Parathyroid adenoma (tissue), 2 donors: Measurements from ENCODE around the gene PMVK.

Experiments used
- H2AFZ ChIP-seq: fragments of 300-600 bp; sonication (generic); one replicate; pipeline ENCODE4 v1.7.0; 2017; ENCODE audit warnings: antibody characterized with exemption, mild to moderate bottlenecking
- H3K27ac ChIP-seq: fragments of 300-600 bp; sonication (generic); one replicate; pipeline ENCODE4 v1.7.0; 2017
- H3K27me3 ChIP-seq: fragments of 300-600 bp; sonication (generic); one replicate; pipeline ENCODE4 v1.7.0; 2017; ENCODE audit warnings: low read length; ENCODE audit not compliant: control insufficient read depth, insufficient read depth
- H3K36me3 ChIP-seq: fragments of 300-600 bp; sonication (generic); one replicate; pipeline ENCODE4 v1.7.0; 2017; ENCODE audit warnings: low read length; ENCODE audit not compliant: control insufficient read depth, insufficient read depth
- H3K4me1 ChIP-seq: fragments of 300-600 bp; sonication (generic); one replicate; pipeline ENCODE4 v1.7.0; 2017; ENCODE audit warnings: control low read depth
- H3K4me2 ChIP-seq: fragments of 300-600 bp; sonication (generic); one replicate; pipeline ENCODE4 v1.7.0; 2017; ENCODE audit warnings: low read length
- H3K4me3 ChIP-seq: fragments of 300-600 bp; sonication (generic); one replicate; pipeline ENCODE4 v1.7.0; 2017; ENCODE audit warnings: low read depth, low read length
- H3K79me2 ChIP-seq: fragments of 300-600 bp; sonication (generic); one replicate; pipeline ENCODE4 v1.7.0; 2017; ENCODE audit warnings: control low read depth
- H3K9ac ChIP-seq: fragments of 300-600 bp; sonication (generic); one replicate; pipeline ENCODE4 v1.7.0; 2017; ENCODE audit warnings: mild to moderate bottlenecking
- H3K9me3 ChIP-seq: fragments of 300-600 bp; sonication (generic); one replicate; pipeline ENCODE4 v1.7.0; 2017; ENCODE audit warnings: low read length; ENCODE audit not compliant: control insufficient read depth
- TF ChIP-seq, protein P1 (sequence below): fragments of 300-600 bp; sonication (generic); IDR thresholded peaks from one replicate; pipeline ENCODE4 v1.7.0; 2017; ENCODE audit warnings: antibody characterized with exemption, mild to moderate bottlenecking
- donor health status: primary hyperparathyroidism.

Gene PMVK

DNA sequence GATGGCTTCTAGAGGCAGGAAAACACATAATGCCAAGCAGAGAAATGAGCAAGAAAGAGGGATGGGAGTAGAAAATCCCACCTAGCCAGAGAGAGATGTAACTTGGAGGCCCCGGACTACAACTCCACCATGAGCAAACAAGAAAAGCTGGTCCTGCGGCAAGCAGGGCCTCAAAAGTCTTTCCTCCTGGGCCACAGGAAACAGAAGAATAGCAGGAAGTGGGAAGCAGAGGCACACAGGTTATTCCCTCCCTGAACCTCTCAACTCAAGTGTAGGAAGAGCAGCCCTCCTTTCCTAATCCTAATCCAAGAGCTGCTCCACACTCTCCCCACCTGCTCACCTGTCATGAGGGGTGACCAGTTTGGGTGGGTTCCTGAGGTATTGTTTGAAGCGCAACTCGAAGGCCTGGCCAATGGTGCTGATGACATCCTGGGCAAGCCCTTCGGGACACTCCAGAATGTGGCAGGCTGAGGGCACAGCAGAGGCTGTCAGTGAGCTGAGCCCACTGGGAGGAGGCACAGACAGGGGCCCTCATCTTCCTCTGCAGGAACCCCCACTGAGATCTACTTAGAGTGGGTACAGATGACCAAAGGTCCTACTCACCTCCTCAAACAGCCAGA is 30.9 kb upstream of the PMVK start:
- H3K36me3 ChIP-seq = no peaks in the 10 kb centered on the region
- TF ChIP-seq, protein P1, sequence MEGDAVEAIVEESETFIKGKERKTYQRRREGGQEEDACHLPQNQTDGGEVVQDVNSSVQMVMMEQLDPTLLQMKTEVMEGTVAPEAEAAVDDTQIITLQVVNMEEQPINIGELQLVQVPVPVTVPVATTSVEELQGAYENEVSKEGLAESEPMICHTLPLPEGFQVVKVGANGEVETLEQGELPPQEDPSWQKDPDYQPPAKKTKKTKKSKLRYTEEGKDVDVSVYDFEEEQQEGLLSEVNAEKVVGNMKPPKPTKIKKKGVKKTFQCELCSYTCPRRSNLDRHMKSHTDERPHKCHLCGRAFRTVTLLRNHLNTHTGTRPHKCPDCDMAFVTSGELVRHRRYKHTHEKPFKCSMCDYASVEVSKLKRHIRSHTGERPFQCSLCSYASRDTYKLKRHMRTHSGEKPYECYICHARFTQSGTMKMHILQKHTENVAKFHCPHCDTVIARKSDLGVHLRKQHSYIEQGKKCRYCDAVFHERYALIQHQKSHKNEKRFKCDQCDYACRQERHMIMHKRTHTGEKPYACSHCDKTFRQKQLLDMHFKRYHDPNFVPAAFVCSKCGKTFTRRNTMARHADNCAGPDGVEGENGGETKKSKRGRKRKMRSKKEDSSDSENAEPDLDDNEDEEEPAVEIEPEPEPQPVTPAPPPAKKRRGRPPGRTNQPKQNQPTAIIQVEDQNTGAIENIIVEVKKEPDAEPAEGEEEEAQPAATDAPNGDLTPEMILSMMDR = no peak
- H3K4me3 ChIP-seq = no peak overlapping the region

GRCh38 chr1:154966111-154966510 is 29.6 kb upstream of the PMVK start:
- Histone ChIP-seq H3K27me3 (no peaks in the 10 kb centered on the region), H3K9ac (no peak overlapping the region), H3K27ac (no peak overlapping the region), H3K4me2 (no peak overlapping the region), H2AFZ (no peak overlapping the region), H3K79me2 (no peaks in the 10 kb centered on the region), H3K4me1 (peaks cover under 1% of the 10 kb centered on the region), H3K36me3 (no peaks in the 10 kb centered on the region), H3K9me3 (no peaks in the 10 kb centered on the region), H3K4me3 (no peak overlapping the region)
- TF ChIP-seq, protein P1 = no peak

More for the DNA sequence above, 30.9 kb upstream of the PMVK start:
- Histone ChIP-seq H3K4me1 (peaks cover 7% of the 10 kb centered on the region), H3K9me3 (no peaks in the 10 kb centered on the region), H3K9ac (no peak overlapping the region), H3K27ac (peak overlapping the region; percentile 11), H3K27me3 (no peaks in the 10 kb centered on the region), H3K79me2 (no peaks in the 10 kb centered on the region), H3K4me2 (no peak overlapping the region), H2AFZ (no peak overlapping the region)

GRCh38 chr1:154964359-154964758 is 27.8 kb upstream of the PMVK start:
- Histone ChIP-seq H3K79me2 (no peaks in the 10 kb centered on the region), H3K36me3 (no peaks in the 10 kb centered on the region), H2AFZ (no peak overlapping the region), H3K9me3 (no peaks in the 10 kb centered on the region), H3K27me3 (no peaks in the 10 kb centered on the region), H3K27ac (no peak overlapping the region), H3K9ac (no peak overlapping the region), H3K4me2 (no peak overlapping the region), H3K4me1 (peaks cover 4% of the 10 kb centered on the region), H3K4me3 (no peak overlapping the region)
- TF ChIP-seq, protein P1 = no peak

DNA sequence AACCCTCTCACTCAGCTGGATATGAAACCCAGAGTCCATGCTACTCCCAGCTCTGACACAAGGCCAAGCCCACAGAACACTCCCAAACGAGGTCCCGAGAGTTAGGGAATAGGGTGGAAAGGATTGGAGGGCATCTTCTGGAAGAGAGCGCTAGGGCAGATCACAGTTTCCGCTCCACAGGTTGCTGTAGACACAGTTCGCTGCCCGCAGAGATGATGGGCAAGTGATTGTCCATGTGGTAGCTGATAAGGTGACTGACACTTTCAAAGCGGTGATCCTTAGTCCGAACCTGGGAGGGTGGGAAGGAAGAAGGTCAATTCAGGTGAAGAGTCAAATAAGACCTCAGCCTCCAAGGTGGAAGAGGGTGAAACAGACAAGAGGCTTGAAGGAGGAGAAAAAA is 27.1 kb upstream of the PMVK start:
- Histone ChIP-seq H3K36me3 (no peaks in the 10 kb centered on the region), H3K4me3 (no peak overlapping the region), H3K9me3 (no peaks in the 10 kb centered on the region), H2AFZ (no peak overlapping the region), H3K27ac (no peak overlapping the region), H3K27me3 (no peaks in the 10 kb centered on the region), H3K4me2 (peak overlapping the region; percentile 25), H3K9ac (no peak overlapping the region), H3K4me1 (peaks cover 8% of the 10 kb centered on the region), H3K79me2 (no peaks in the 10 kb centered on the region)
- TF ChIP-seq, protein P1 = no peak

GRCh38 chr1:154962795-154963330 is 26.3 kb upstream of the PMVK start:
- TF ChIP-seq, protein P1 = no peak
- no peaks in the 10 kb centered on the region for H3K79me2 ChIP-seq
- H3K27me3 ChIP-seq = no peaks in the 10 kb centered on the region
- H3K36me3 ChIP-seq = no peaks in the 10 kb centered on the region
- no peak overlapping the region for H3K27ac ChIP-seq
- no peak overlapping the region for H3K9ac ChIP-seq
- no peak overlapping the region for H3K4me3 ChIP-seq
- H3K9me3 ChIP-seq = no peaks in the 10 kb centered on the region
- H3K4me2 ChIP-seq = peak overlapping the region; percentile 97
- H3K4me1 ChIP-seq = peaks cover 12% of the 10 kb centered on the region
- no peak overlapping the region for H2AFZ ChIP-seq
